HEK293 (cell line): Measurements from ENCODE around the gene LDLR.

Experiments used
- CTCF ChIA-PET: fragments of 350-600 bp; formaldehyde crosslinking; extraction: SDS; loops from one replicate; lab custom pipeline; 2021; ENCODE audit warnings: antibody characterized with exemption; lab: Yijun Ruan, JAX
- POLR2A ChIA-PET: fragments of 300-600 bp; formaldehyde crosslinking; extraction: SDS; loops from one replicate; lab custom pipeline; 2020; ENCODE audit warnings: antibody characterized with exemption, inconsistent platforms; lab: Yijun Ruan, JAX
- H3K27ac ChIP-seq: fragments of 200-500 bp; sonication (Bioruptor generic); 2 replicates; pipeline ENCODE4 v1.5.1; 2014; ENCODE audit warnings: low read depth, low read length, control low read depth, inconsistent platforms; ENCODE audit errors: extremely low read depth
- H3K36me3 ChIP-seq, 2 experiments: fragments of 200-500 bp in 1 of 2; sonication (Bioruptor generic) in 1 of 2; 1 replicate in 1 of 2; 2 replicates in 1 of 2; pipeline ENCODE4 v1.5.1; 2014 to 2017; ENCODE audit warnings: inconsistent platforms in 2 of 2, low read length in 2 of 2; ENCODE audit not compliant: control insufficient read depth in 2 of 2, insufficient read depth in 1 of 2
- H3K4me1 ChIP-seq: fragments of 200-500 bp; sonication (Bioruptor generic); 2 replicates; pipeline ENCODE4 v1.5.1; 2014; ENCODE audit warnings: mild to moderate bottlenecking, low read length, inconsistent platforms; ENCODE audit not compliant: control insufficient read depth, insufficient read depth
- H3K4me3 ChIP-seq: 2 replicates; pipeline ENCODE4 v1.5.1; 2011; ENCODE audit warnings: low read depth, mild to moderate bottlenecking, control low read depth, low read length, moderate library complexity
- H3K9me3 ChIP-seq: fragments of 200-500 bp; sonication (Bioruptor generic); 2 replicates; pipeline ENCODE4 v1.5.1; 2014; ENCODE audit warnings: low read depth, low read length, inconsistent platforms; ENCODE audit not compliant: control insufficient read depth, insufficient read depth
- PATZ1 ChIP-seq: fragments of 450-650 bp; formaldehyde crosslinking; IDR thresholded peaks from 2 replicates; pipeline ENCODE4 v1.5.1; 2016; ENCODE audit warnings: missing biosample characterization, missing genetic modification characterization
- PBX3 ChIP-seq: sonication (generic); formaldehyde crosslinking; IDR thresholded peaks from 2 replicates; pipeline ENCODE4 v1.8.1; 2022; ENCODE audit warnings: mild to moderate bottlenecking, moderate library complexity, missing genetic modification reagents
- PRDM6 ChIP-seq: fragments of 450-650 bp; formaldehyde crosslinking; IDR thresholded peaks from 2 replicates; pipeline ENCODE4 v1.5.1; 2017; ENCODE audit warnings: missing biosample characterization, missing genetic modification characterization
- REST ChIP-seq: fragments of 450-650 bp; formaldehyde crosslinking; IDR thresholded peaks from 2 replicates; pipeline ENCODE4 v1.5.1; 2016; ENCODE audit warnings: missing biosample characterization, missing genetic modification characterization
- YY1 ChIP-seq: fragments of 450-650 bp; formaldehyde crosslinking; IDR thresholded peaks from 2 replicates; pipeline ENCODE4 v1.5.1; 2018; ENCODE audit warnings: missing biosample characterization, missing genetic modification characterization
- ZFHX2 ChIP-seq: fragments of 450-650 bp; formaldehyde crosslinking; conservative IDR thresholded peaks from 2 replicates; pipeline ENCODE4 v1.5.1; 2016; ENCODE audit warnings: missing biosample characterization, missing genetic modification characterization
- ZNF112 ChIP-seq: fragments of 450-650 bp; formaldehyde crosslinking; IDR thresholded peaks from 2 replicates; pipeline ENCODE4 v1.5.0; 2017; ENCODE audit warnings: missing biosample characterization, missing genetic modification characterization
- ZNF221 ChIP-seq: fragments of 450-650 bp; formaldehyde crosslinking; IDR thresholded peaks from 2 replicates; pipeline ENCODE4 v1.5.1; 2017; ENCODE audit warnings: missing biosample characterization, missing genetic modification characterization, borderline replicate concordance
- ZNF223 ChIP-seq: fragments of 450-650 bp; formaldehyde crosslinking; IDR thresholded peaks from 2 replicates; pipeline ENCODE4 v1.5.1; 2016; ENCODE audit warnings: missing biosample characterization, missing genetic modification characterization
- ZNF416 ChIP-seq: fragments of 450-650 bp; formaldehyde crosslinking; IDR thresholded peaks from 2 replicates; pipeline ENCODE4 v1.5.1; 2016; ENCODE audit warnings: missing biosample characterization, missing genetic modification characterization
- ZNF518A ChIP-seq: fragments of 450-650 bp; formaldehyde crosslinking; conservative IDR thresholded peaks from 2 replicates; pipeline ENCODE4 v1.5.1; 2016; ENCODE audit warnings: low read depth, missing biosample characterization, missing genetic modification characterization
- ZNF645 ChIP-seq: fragments of 450-650 bp; formaldehyde crosslinking; IDR thresholded peaks from 2 replicates; pipeline ENCODE4; 2016; ENCODE audit warnings: missing biosample characterization, missing genetic modification characterization
- ZNF785 ChIP-seq: fragments of 450-650 bp; formaldehyde crosslinking; IDR thresholded peaks from 2 replicates; pipeline ENCODE4 v1.5.1; 2016; ENCODE audit warnings: missing biosample characterization, missing genetic modification characterization
- ZSCAN18 ChIP-seq: fragments of 450-650 bp; formaldehyde crosslinking; IDR thresholded peaks from 2 replicates; pipeline ENCODE4 v1.5.1; 2016; ENCODE audit warnings: missing biosample characterization, missing genetic modification characterization
- ZSCAN23 ChIP-seq: fragments of 450-650 bp; formaldehyde crosslinking; IDR thresholded peaks from 2 replicates; pipeline ENCODE4 v1.5.1; 2016; ENCODE audit warnings: missing biosample characterization, missing genetic modification characterization

LDLR gene

GRCh38 chr19:11154683-11155047, 65.4 kb downstream of the LDLR start:
- Histone ChIP-seq H3K9me3 (no peaks in the 10 kb centered on the region), H3K36me3 (peaks cover 0 to 20% of the 10 kb centered on the region in 2 experiments; a peak in 2 of 3 replicates), H3K27ac (no peak overlapping the region)
- POLR2A ChIA-PET, result interaction anchor here (3.8 to 5.9 kb wide), 2 partner anchors 11 to 16 kb away, joined by 20 to 37 read pairs; no protein-coding TSS in a partner anchor
- CTCF ChIA-PET, result interaction anchor here (0.5 to 1.3 kb wide), 3 partner anchors 10 to 139 kb away, joined by 3 to 4 read pairs (median 3); no protein-coding TSS in a partner anchor
- TF ChIP-seq ZFHX2 (tag by site-specific recombination), result no peak
- TF ChIP-seq ZNF645, result no peak
- no peak for TF ChIP-seq ZNF223 (tag by site-specific recombination)
- TF ChIP-seq ZNF221 (tag by site-specific recombination), result no peak
- no peak for TF ChIP-seq ZSCAN23 (tag by site-specific recombination)
- TF ChIP-seq ZNF785 (tag by site-specific recombination), result no peak
- TF ChIP-seq YY1 (tag by site-specific recombination), result no peak
- TF ChIP-seq ZNF416 (tag by site-specific recombination), result no peak
- no peak for TF ChIP-seq ZNF112
- no peak for TF ChIP-seq ZNF518A
- no peak for TF ChIP-seq ZSCAN18 (tag by site-specific recombination)
- no peak for TF ChIP-seq PRDM6
- TF ChIP-seq PATZ1 (tag by site-specific recombination), result no peak
- TF ChIP-seq REST (tag by site-specific recombination), result no peak
- no peak for TF ChIP-seq PBX3 (CRISPR knock-in tag)
- TF ChIP-seq, all 188 proteins: peak for 0
- Histone ChIP-seq H3K4me3 (peak overlapping the region; percentile 66), H3K4me1 (no peaks in the 10 kb centered on the region; the same call in 1 of the 2 replicates)
